Measurements from ENCODE around the gene LOX.

LOX gene

DNA sequence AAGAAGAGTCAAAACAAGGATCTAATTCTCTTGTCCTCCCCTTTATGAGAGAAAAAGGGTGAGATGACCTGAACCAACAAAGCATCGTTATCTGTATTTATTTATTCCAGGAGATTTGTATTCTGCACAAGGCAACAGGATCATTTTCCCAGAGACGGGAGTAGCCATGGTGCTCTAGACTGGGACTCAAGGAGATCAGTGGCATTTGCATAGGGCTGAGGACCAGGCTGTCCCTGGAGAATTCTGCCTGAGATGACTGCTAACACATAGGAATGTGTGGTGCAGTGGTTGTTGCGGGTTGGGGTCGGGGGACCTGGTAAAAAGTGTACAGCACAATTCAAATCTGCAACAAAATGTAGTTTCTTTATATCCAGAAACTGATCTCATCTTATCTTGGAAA, 29.0 kb upstream of the LOX start:
- H3K36me3 ChIP-seq = no peaks in the 10 kb centered on the region
- no peak overlapping the region for H3K27ac ChIP-seq
- intact Hi-C loops (cut with DNase I; ENCODE audit: low total_unique reads) = no loop called here
- TF ChIP-seq, protein P1, sequence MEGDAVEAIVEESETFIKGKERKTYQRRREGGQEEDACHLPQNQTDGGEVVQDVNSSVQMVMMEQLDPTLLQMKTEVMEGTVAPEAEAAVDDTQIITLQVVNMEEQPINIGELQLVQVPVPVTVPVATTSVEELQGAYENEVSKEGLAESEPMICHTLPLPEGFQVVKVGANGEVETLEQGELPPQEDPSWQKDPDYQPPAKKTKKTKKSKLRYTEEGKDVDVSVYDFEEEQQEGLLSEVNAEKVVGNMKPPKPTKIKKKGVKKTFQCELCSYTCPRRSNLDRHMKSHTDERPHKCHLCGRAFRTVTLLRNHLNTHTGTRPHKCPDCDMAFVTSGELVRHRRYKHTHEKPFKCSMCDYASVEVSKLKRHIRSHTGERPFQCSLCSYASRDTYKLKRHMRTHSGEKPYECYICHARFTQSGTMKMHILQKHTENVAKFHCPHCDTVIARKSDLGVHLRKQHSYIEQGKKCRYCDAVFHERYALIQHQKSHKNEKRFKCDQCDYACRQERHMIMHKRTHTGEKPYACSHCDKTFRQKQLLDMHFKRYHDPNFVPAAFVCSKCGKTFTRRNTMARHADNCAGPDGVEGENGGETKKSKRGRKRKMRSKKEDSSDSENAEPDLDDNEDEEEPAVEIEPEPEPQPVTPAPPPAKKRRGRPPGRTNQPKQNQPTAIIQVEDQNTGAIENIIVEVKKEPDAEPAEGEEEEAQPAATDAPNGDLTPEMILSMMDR (IDR thresholded peaks at IDR 0.05) = no peak
- no peaks in the 10 kb centered on the region for H3K9me3 ChIP-seq
- DNase-seq = no peak
- no peaks in the 10 kb centered on the region for H3K4me1 ChIP-seq
- H3K4me3 ChIP-seq = no peak overlapping the region
- no peaks in the 10 kb centered on the region for H3K27me3 ChIP-seq

DNA sequence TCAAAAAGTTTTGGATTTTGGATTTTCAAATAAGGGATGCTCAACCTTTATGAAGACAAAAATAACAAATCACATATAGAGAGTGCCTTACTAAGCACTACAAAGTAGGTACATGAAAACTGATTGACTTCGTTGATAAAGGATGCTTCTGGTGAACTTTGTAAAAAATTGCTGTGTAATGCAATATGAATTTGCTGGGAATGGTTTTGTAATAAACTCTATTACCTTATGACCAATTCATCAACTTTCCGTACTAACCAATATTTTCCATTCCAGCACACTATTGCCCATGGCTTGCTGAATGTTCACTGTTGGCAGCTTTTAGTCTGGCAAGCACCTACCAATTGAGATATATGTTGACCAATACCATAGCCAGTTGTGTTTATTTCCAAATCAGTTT, 27.9 kb upstream of the LOX start:
- TF ChIP-seq, protein P1 (IDR thresholded peaks at IDR 0.05) = no peak
- H3K36me3 ChIP-seq = no peaks in the 10 kb centered on the region
- H3K27ac ChIP-seq = no peak overlapping the region
- no peaks in the 10 kb centered on the region for H3K4me1 ChIP-seq
- no peaks in the 10 kb centered on the region for H3K9me3 ChIP-seq
- no peak overlapping the region for H3K4me3 ChIP-seq
- no peak for DNase-seq
- intact Hi-C loops (cut with DNase I; ENCODE audit: low total_unique reads) = no loop called here
- no peaks in the 10 kb centered on the region for H3K27me3 ChIP-seq

DNA sequence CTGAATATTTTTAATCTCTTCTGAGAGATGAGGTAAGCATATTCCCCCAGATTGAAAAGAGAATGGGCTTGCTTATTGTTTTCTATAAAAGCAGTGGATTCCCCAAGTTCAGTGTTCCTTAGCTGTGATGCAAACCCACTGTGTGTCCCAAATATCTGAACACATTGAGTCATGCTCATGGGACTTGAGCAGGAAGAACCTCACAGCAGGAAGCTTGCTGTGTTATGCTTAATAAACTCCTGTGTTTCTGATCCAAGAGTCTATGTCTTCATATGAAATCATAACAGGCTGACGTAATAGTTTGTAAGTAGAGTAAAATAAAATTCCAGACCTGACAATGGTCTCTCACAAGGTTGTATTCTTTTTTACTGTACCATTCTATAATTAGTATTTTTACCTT, 24.8 kb upstream of the LOX start:
- no peaks in the 10 kb centered on the region for H3K36me3 ChIP-seq
- no peaks in the 10 kb centered on the region for H3K27me3 ChIP-seq
- no peak for DNase-seq
- H3K9me3 ChIP-seq = no peaks in the 10 kb centered on the region
- intact Hi-C loops (cut with DNase I; ENCODE audit: low total_unique reads) = no loop called here
- H3K27ac ChIP-seq = no peak overlapping the region
- no peak overlapping the region for H3K4me3 ChIP-seq
- TF ChIP-seq, protein P1 (IDR thresholded peaks at IDR 0.05) = no peak
- H3K4me1 ChIP-seq = no peaks in the 10 kb centered on the region

GRCh38 chr5:122101636-122102285, 23.7 kb upstream of the LOX start:
- Histone ChIP-seq H3K27ac (no peak overlapping the region), H3K9me3 (no peaks in the 10 kb centered on the region), H3K4me1 (no peaks in the 10 kb centered on the region), H3K27me3 (no peaks in the 10 kb centered on the region), H3K4me3 (no peak overlapping the region), H3K36me3 (no peaks in the 10 kb centered on the region)
- intact Hi-C loops (cut with DNase I; ENCODE audit: low total_unique reads) = no loop called here
- TF ChIP-seq, protein P1 (IDR thresholded peaks at IDR 0.05) = peak; percentile 62 to 75
- no peak for DNase-seq

DNA sequence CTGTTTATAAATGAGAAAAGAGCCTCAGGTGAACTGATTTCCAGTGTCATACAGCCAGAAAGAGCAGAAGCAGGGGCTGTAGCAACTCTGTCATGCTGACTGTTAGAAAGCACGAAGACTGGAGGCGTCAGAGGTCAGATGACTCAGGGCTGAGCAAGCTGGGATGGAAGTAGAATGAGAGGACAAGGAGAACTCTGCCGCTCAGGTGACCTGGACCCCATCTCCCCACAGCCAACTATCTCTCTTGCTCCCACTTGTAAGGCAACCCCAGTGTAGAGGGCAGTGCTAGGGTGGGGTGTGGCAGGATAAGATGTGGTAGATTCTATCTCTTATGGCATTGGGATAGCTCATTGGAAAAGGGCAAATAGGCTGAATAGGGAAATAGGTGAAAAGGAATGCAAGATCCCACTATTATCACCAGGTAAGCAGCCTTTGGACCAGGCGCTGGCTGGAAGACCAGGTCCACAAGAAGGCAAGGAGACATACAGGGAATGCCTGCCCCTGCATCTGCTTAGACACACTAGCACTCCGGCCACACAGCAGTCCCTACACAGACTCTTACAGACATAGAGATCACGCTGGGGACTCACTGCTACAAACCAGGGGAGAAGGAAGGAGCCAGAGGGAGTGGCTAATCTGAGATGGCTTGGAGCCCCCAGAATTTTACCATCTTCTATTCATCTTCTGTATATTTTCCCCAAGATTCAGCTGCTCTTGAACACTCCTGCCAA, 21.2 kb upstream of the LOX start:
- intact Hi-C loops (cut with DNase I; ENCODE audit: low total_unique reads) = no loop called here
- no peak for DNase-seq
- Histone ChIP-seq H3K36me3 (no peaks in the 10 kb centered on the region), H3K9me3 (no peaks in the 10 kb centered on the region), H3K4me1 (peaks cover 0 to 3% (median 1%) of the 10 kb centered on the region in 4 donors), H3K4me3 (no peak overlapping the region), H3K27me3 (no peaks in the 10 kb centered on the region), H3K27ac (no peak overlapping the region)
- TF ChIP-seq, protein P1 (IDR thresholded peaks at IDR 0.05) = no peak
